GM19035 (cell line): Measurements from ENCODE around the gene COL7A1.
"Not testable (repeated sequence)": the region's sequence is repeated elsewhere in the genome, so short reads cannot be mapped to it uniquely, and the experiment has no call there.

Experiments
- ATAC-seq: cut with Tn5 transposase; IDR thresholded peaks from one replicate; pipeline ENCODE4 v1.9.1; 2021; ENCODE audit not compliant: unreplicated experiment

Gene COL7A1

GRCh38 chr3:48546203-48546829 lies 48.8 kb downstream of the COL7A1 start:
- ATAC-seq = no peak

GRCh38 chr3:48544141-48544540 lies 51.0 kb downstream of the COL7A1 start:
- no peak for ATAC-seq

DNA sequence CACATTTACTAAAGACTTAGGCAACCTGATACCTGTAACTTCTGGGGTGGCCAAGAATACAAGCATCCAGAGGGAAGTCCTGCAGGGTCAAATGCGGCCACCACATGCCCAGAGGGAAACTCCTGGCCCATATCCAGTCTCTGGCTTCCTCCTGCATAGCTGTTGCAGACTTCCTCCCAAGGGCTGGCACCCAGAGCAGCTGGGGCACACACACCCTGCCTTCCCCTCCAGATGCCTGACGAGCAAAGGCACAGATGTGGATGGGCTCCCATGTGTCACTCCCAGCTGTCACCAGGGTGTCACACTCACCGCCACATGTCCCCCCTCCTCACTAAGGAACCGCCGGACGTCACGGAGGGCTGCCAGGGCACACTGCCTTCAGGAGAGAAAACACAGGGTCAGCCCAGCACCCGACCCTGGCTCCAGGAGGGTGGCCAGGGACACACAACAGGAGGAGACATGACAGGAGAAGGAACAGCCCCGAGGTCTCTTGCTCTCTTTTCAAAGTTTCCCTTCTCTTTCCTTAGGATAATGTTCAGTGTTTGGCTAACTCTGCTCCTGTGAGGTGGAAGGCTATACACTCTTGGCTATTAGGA lies 51.8 kb downstream of the COL7A1 start:
- ATAC-seq = no peak

DNA sequence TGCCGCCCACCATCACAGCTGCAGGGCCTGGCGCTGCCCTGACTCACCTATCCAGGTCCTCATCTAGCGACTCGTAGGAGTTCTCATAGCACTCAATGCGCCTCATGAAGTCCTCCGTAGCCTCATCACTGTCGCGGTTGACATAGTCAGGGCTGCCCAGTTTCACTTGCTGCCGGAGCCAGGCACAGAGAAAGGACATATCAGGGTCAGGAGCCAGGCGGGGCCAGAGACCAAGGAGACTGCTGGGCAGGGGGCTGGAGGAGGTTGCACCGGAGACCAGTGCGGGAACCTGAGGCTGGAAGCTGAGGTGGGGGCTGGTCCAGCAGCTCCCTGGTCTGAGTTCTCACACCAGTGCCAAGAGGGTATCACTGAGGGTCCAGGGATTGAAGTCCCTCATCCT lies 56.7 kb downstream of the COL7A1 start:
- no peak for ATAC-seq

DNA sequence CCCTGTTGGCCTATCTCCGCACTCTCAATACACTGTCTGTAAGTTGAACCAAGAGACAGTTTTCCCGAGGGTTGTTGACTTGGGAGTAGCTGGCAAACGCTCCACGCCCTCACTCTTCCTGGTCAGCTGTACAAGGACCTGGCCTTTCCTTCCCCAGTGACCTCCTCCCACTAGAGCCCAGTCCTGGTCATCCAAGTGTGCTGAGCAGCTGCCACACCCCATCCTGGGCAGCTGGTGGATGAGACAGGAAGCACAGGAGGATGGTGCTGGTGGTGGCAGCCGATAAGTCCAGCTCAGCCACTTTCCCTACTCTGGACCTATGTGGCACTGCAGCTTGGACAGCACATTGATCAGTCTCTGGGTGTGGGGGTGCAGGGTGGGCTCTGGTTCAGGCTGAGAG lies 58.3 kb downstream of the COL7A1 start:
- ATAC-seq = no peak

GRCh38 chr3:48536116-48536515 lies 59.0 kb downstream of the COL7A1 start:
- no peak for ATAC-seq

- no peak for ATAC-seq
Measured at GRCh38 chr3:48535578-48535977, 59.6 kb downstream of the COL7A1 start.

DNA sequence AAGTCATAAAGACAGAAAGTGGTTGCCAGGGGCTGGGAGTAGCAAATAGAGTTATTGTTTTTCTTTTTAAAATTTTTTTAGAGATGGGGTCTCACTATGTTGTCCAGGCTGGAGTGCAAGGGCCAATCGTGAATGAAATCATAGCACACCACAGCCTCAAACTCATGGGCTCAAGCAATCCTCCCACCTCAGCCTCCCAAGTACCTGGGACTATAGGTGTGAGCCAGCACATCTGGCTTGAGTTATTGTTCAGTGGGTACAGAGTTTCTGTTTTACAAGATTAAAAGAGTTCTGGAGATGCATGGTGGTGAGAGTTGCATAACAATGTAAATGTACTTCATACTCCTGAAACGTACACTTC lies 62.2 kb downstream of the COL7A1 start:
- ATAC-seq = no peak

DNA sequence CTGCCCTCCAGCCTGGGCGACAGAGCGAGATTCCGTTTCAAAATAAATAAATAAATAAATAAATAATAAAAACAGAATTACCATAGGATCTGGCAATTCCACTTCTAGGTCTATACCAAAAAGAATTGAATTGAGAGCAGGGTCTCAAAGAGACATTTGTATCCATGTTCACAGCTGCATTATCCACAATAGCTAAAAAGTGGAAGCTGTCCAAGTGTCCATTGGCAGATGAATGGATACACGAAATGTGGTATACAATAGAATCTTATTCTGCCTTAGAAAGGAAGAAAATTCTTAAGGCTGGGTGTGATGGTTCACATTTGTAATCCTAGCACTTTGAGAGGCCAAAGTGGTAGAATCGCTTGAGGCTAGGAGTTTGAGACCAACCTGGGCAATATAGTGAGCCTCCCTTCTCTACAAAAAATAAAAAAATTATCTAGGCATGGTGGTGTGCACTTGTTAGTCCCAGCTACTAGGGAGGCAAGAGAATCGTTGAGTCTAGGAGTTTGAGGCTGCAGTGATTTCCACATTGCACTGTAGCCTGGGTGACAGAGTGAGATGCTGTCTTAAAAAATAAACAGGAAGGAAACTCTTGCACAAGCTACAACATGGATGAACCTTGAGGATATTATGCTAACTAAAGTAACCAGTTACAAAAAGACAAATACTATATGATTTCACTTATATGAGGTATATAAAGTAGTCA lies 62.7 kb downstream of the COL7A1 start:
- no peak for ATAC-seq

DNA sequence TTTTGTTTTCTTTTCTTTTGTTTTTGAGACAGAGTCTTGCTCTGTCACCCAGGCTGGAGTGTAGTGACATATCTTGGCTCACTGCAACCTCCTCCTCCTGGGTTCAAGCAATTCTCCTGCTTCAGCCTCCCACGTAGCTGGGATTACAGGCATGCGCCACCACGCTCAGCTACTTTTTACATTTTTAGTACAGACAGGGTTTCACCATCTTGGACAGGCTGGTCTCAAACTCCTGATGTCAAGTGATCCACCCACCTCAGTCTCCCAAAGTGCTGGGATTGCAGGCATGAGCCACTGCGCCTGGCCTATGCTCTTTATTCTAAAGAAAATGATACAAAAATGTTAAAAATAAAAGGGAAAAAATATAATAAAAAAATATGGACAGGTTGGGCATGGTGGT lies 64.4 kb downstream of the COL7A1 start:
- ATAC-seq = not testable (repeated sequence)

GRCh38 chr3:48528754-48529153 lies 66.4 kb downstream of the COL7A1 start:
- no peak for ATAC-seq

DNA sequence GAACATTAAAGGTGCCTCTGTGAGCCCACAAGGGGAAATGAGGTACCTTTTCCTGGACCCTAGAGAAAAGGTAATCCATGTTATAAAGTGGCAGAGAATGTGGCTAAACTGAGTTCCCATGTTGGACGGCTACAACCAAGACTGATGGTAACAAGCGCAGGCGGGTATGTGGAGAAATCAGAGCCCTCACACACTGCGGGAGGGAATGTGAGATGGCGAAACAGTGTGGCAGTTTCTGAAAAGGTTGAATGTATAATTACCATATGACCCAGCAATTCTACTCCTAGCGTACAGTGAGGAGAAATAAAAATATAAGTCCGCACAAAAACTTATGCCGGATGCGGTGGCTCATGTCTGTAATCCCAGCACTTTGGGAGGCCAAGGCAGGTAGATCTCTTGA lies 67.1 kb downstream of the COL7A1 start:
- no peak for ATAC-seq

DNA sequence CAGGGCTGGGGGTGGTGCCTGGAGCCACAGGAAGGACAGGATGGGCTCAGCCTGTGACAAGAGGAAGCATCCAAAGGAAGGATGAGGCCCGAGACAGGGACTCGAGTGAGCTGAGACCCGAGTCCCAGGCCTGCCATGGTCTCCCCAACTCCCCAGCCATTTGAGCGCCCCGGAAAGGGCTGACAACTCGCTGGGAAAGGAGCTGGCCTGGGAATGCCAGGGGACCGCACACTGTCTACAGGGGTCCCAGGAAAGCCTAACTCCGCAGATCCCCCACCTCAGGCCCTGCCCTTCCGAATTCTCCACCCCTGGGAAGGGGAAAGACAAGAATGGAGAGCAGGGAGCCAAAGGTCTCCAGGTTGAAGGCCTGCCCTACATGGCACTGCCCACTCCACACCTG lies 70.2 kb downstream of the COL7A1 start:
- ATAC-seq = no peak

GRCh38 chr3:48521635-48522034 lies 73.5 kb downstream of the COL7A1 start:
- ATAC-seq = no peak

DNA sequence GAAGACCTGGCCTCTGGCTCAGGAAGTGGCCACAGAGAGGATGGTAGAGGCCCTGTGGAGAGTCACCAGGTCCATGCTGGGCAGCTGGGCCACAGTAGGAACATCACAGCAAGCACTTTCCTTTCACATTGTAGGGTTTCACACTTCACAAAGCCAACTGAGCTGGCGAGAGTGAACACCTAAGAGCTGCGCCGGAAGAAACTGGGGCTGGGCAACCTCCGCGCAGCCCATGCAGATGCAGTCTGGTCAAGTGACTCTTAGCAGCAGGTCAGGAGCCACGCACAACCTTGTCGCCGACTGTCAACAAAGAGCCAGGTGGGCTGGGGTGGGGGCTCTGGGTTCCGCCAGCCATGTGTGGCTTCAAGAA lies 75.9 kb downstream of the COL7A1 start:
- no peak for ATAC-seq

DNA sequence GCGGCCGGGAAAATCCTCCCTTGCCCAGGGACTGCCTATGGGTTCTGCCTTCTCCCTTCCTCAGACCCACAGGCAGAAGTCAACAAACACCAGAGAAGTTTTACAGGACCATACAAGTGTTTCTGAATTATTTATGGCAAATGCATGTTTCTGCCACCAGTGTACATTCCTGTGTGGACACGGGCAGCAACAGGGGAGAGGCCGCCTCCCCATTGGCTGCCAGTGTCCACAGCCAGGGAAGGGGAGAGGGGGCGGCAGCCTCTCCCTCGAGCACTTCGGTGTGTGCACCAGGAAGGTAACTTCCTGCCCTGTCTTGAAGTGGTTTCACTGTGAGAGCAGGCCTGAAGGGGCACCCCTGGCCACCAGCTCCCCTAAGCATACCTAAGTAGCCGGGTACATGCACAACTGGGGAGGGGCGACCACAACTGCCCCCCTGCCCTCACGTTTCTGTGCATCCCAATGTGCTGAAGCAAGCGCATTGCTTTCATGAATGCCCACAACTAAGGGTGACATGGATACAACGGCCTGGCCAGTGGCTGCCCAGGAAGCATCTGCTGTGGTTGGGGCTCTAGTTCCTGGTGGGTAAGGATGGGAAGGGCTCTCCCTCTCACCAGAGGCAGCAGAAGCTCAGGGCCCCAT lies 76.4 kb downstream of the COL7A1 start:
- ATAC-seq = no peak

GRCh38 chr3:48518069-48518468 lies 77.1 kb downstream of the COL7A1 start:
- no peak for ATAC-seq

GRCh38 chr3:48516571-48516970 lies 78.6 kb downstream of the COL7A1 start:
- ATAC-seq = no peak

GRCh38 chr3:48514431-48515227 lies 80.5 kb downstream of the COL7A1 start:
- no peak for ATAC-seq
